ENCODE measurements around the gene TRIP13. TPM values are rescaled to one million over a fixed set of nuclear protein-coding genes. Genes with fewer than 3 reads are reported as not detected.

The TRIP13 gene
- total RNA-seq, 1 donor from 2014 or later = 3.9 TPM

DNA sequence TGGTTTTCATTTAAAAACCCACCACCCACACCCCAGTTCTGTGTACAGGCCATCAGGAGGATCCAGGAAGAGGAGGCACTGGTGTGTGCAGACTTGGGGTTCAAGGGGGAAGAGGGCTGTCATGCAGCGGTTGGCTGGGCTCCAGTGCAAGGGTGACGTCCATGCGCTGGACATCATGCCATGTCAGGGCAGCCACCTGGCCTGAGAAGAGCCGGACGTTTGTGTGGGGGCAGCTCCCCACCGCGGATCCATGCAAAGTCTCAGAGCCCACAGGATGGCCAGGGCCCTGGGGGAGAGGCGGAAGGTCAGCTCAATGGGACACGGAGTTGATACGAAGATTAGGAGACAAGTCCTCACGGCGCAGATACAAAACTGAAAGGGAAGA, 11.1 kb upstream of the TRIP13 start:
- TF ChIP-seq, protein P1, sequence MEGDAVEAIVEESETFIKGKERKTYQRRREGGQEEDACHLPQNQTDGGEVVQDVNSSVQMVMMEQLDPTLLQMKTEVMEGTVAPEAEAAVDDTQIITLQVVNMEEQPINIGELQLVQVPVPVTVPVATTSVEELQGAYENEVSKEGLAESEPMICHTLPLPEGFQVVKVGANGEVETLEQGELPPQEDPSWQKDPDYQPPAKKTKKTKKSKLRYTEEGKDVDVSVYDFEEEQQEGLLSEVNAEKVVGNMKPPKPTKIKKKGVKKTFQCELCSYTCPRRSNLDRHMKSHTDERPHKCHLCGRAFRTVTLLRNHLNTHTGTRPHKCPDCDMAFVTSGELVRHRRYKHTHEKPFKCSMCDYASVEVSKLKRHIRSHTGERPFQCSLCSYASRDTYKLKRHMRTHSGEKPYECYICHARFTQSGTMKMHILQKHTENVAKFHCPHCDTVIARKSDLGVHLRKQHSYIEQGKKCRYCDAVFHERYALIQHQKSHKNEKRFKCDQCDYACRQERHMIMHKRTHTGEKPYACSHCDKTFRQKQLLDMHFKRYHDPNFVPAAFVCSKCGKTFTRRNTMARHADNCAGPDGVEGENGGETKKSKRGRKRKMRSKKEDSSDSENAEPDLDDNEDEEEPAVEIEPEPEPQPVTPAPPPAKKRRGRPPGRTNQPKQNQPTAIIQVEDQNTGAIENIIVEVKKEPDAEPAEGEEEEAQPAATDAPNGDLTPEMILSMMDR (IDR thresholded peaks at IDR 0.05; ENCODE audit: partially characterized antibody, unreplicated experiment) = no peak
- H3K36me3 Mint-ChIP-seq (ENCODE audit: unreplicated experiment) = peaks cover 19% of the 10 kb centered on the region
- H3K4me1 Mint-ChIP-seq (ENCODE audit: low read depth, unreplicated experiment) = no peaks in the 10 kb centered on the region
- no peak overlapping the region for H3K27ac Mint-ChIP-seq (ENCODE audit: unreplicated experiment)
- no peak overlapping the region for H3K4me3 Mint-ChIP-seq (ENCODE audit: unreplicated experiment)
- no peak for DNase-seq
- H3K27me3 Mint-ChIP-seq (ENCODE audit: unreplicated experiment) = peaks cover 2% of the 10 kb centered on the region
- peaks cover 3% of the 10 kb centered on the region for H3K9me3 Mint-ChIP-seq (ENCODE audit: unreplicated experiment)

DNA sequence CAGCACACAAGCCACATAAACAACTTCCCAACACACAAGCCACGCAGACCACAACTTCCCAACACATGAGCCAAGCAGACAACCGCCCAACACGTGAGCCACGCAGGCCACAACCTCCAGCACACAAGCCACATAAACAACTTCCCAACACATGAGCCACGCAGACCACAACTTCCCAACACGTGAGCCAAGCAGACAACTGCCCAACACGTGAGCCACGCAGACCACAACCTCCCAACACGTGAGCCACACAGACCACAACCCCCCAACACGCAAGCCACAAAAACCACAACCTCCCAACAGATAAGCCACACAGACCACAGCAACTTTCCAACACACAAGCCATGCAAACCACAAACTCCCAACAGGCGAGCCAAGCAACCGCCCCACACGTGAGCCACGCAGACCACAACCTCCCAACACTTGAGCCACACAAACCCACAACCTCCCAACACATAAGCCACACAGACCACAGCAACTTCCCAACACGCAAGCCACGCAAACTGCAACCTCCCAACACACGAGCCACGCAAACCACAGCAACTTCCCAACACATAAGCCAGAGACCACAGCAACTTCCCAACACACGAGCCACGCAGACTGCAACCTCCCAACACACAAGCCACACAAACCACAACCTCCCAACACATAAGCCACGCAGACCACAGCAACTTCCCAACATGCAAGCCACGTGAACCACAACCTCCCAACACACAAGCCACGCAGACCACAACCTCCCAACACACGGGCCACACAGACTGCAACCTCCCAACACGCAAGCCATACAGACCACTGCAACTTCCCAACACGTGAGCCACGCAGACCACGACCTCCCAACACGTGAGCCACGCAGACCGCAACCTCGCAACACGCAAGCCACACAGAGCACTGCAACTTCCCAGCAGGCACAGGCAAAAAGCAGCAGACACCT, 10.2 kb upstream of the TRIP13 start:
- TF ChIP-seq, protein P1 (IDR thresholded peaks at IDR 0.05; ENCODE audit: partially characterized antibody, unreplicated experiment) = no peak
- peaks cover 24% of the 10 kb centered on the region for H3K36me3 Mint-ChIP-seq (ENCODE audit: unreplicated experiment)
- peaks cover 3% of the 10 kb centered on the region for H3K9me3 Mint-ChIP-seq (ENCODE audit: unreplicated experiment)
- H3K27ac Mint-ChIP-seq (ENCODE audit: unreplicated experiment) = peak overlapping the region; percentile 46
- no peak for DNase-seq
- H3K27me3 Mint-ChIP-seq (ENCODE audit: unreplicated experiment) = peaks cover 2% of the 10 kb centered on the region
- no peaks in the 10 kb centered on the region for H3K4me1 Mint-ChIP-seq (ENCODE audit: low read depth, unreplicated experiment)
- H3K4me3 Mint-ChIP-seq (ENCODE audit: unreplicated experiment) = no peak overlapping the region

DNA sequence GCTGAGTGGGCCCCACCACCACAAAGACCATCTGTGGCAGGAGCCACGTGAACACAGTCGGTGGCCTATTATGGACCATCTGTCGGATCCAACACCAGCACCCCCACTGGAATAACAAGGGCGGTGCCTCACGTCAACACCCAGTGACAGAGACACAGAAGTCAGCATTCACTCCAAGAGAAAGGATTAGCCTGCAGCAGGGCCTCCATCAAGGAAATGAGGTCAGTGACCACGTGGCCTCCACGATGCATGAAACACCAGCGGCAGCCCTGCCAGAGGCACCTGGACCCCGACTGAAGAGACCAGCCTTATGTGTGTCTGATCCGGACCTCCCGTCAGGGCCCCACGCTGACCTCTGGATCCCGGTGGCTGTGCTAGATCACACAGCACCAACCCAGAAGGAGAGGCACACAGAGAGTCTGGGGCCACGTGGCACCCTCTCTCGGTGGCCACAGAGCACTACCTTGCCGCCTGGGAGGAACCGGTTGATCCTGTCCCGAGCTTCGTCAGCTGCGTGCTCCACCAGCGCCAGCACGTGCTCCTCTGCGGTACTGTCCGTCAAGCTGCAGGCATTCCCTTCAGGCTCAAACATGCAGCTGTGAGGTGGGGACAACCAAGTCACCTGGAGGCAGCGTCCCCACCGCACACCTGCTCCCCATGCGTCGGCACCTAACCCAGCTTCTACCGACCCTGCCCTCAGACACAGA, 9.1 kb upstream of the TRIP13 start:
- TF ChIP-seq, protein P1 (IDR thresholded peaks at IDR 0.05; ENCODE audit: partially characterized antibody, unreplicated experiment) = no peak
- no peaks in the 10 kb centered on the region for H3K4me1 Mint-ChIP-seq (ENCODE audit: low read depth, unreplicated experiment)
- peaks cover 2% of the 10 kb centered on the region for H3K27me3 Mint-ChIP-seq (ENCODE audit: unreplicated experiment)
- no peak overlapping the region for H3K27ac Mint-ChIP-seq (ENCODE audit: unreplicated experiment)
- DNase-seq = no peak
- H3K36me3 Mint-ChIP-seq (ENCODE audit: unreplicated experiment) = peaks cover 26% of the 10 kb centered on the region
- no peak overlapping the region for H3K4me3 Mint-ChIP-seq (ENCODE audit: unreplicated experiment)
- peaks cover 3% of the 10 kb centered on the region for H3K9me3 Mint-ChIP-seq (ENCODE audit: unreplicated experiment)

DNA sequence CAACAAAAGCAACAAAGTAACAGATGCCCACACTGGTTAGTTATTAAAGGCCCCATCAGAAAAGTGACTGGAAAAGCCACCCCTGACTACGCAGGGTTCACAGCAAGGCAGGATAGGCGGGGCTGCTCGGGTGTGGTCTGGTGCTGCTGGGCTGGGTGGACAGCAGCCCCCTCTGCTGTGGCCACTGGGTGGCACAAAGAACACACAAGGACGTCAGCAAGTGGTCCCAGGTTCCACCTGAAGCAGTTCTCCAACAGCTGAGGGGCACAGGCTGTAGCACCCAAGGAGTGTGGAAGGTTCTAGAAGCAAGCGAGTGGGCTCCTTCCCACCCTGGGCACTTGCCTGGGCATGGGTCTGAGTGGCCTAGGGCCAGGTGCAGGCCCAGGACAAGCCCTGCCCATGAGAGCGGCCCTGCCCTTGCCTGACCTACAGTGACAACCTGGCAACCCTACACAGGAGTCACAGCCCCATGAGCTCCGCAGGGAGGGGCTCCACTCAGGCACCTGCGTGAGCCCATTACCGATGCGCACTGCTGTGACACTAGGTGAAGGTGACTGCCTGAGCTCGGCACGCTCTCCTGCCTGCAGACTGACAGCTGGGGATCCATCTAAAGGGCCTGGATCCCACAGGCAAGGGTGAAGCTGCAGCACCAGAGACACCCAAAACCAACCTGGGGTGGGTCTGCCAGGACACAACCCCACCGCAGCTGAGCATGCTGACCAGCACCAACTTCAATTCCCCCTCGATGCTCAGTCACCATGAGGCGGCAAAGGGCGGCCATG, 8.1 kb upstream of the TRIP13 start:
- H3K27ac Mint-ChIP-seq (ENCODE audit: unreplicated experiment) = no peak overlapping the region

More for the DNA sequence above, 8.1 kb upstream of the TRIP13 start:
- Mint-ChIP-seq H3K36me3 (ENCODE audit: unreplicated experiment) (peaks cover 26% of the 10 kb centered on the region), H3K9me3 (ENCODE audit: unreplicated experiment) (peaks cover 3% of the 10 kb centered on the region), H3K27me3 (ENCODE audit: unreplicated experiment) (peaks cover 2% of the 10 kb centered on the region), H3K4me3 (ENCODE audit: unreplicated experiment) (no peak overlapping the region), H3K4me1 (ENCODE audit: low read depth, unreplicated experiment) (no peaks in the 10 kb centered on the region)
- no peak for DNase-seq
- TF ChIP-seq, protein P1 (IDR thresholded peaks at IDR 0.05; ENCODE audit: partially characterized antibody, unreplicated experiment) = no peak

Data from glutamatergic neuron (in vitro differentiated cells).